Measurements from ENCODE around the gene TRPC1.
"Not testable (repeated sequence)": the region's sequence is repeated elsewhere in the genome, so short reads cannot be mapped to it uniquely, and the experiment has no call there.

TRPC1 gene

GRCh38 chr3:142723968-142724681, at the start of gene TRPC1:
TSS of gene TRPC1 (plus strand) at chr3:142724034. CDS start at chr3:142724560, 526 bp downstream.
- peak in 1 of 2 donors; percentile 45 for DNase-seq (ENCODE audit: low read depth in 2 of 2)

DNA sequence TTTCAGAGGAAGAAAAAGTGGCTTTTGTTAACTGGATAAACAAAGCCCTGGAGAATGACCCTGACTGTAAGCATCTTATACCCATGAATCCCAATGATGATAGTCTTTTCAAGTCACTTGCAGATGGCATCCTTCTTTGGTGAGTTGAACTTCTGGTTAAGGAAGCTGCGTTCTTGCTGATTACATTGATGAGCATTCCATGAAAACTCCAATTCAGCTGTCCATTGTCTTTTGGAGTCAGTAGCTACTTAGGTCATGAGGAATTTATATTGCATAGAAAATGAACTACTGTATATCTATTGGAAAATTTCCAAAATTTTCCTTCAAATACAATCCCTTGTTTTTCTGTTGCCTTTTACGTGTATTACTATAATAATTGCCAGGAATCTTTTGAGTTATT, 47.7 kb upstream of the TRPC1 start:
- DNase-seq (ENCODE audit: low read depth in 2 of 2) = no peak

- DNase-seq (ENCODE audit: low read depth in 2 of 2) = no peak
Observed at GRCh38 chr3:142680710-142681109, 43.1 kb upstream of the TRPC1 start.

DNA sequence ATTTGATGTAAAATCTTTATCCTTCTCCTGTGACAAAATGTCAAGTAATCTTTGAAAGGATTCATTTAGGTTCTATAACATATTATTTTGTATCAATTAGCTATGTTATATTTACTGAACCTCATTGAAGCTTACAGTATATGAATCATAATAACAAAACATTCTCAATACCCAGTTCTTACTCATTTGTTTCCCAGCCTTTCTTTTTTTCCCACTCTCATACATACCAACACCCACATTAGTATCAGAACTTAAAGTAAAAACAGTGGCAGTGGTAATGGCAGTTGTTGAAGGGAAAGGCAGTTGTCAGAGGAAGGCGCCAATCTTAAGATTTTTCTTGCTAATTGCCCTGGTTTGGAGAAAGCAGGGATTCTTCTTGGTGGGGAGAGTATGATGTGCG, 33.2 kb upstream of the TRPC1 start:
- no peak for DNase-seq (ENCODE audit: low read depth in 2 of 2)

DNA sequence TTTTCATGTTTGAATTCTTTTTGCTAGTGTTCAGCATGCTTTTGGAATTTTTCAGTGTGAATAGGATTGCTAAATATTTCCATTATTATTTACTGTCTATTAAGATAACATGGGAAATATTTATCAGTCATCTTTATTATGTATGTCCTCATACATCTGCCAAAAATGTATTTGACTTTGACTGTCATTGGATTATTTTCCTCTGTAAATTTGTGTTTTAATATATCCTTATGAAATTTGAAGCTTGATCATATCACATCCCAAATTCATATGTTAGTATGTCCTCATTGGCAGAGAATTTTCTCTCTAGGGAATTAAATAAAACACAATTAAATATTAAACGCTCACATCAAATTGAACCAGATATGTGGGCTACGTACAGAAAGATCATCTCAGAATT, 32.3 kb upstream of the TRPC1 start:
- no peak for DNase-seq (ENCODE audit: low read depth in 2 of 2)

DNA sequence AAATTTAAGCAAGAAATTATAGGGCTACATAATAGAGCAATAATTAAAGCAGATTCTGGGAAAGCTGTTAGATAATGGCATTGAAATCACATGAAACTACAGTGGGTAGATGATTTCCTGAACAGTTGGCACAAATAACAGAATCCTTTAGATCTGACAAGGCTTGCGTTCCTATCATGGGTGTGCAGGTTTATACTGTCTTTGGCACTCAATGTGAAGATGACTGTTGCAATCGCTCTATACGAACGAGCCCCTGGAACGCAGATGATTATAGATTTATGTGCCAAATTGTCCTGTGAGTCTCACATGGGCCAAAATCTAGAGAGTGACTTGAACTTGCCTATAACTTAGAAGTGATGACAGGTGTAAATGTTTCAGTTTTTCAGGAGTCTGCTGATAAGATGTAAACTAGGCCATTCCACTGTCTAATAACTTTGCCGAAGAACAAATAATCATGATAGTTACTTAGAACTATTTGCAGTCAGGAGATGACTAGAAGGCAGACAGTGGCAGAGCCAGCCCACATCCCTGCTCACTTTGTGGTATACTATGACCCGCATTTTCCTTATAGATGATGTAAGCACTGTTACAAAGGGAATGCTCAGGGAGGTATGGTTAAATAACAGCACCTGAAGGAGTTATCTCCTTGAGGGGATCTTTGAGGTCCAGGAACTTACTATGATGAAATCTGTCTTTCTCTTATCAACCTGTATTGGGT, 30.5 kb upstream of the TRPC1 start:
- no peak for DNase-seq (ENCODE audit: low read depth in 2 of 2)

GRCh38 chr3:142694225-142694624, 29.6 kb upstream of the TRPC1 start:
- DNase-seq (ENCODE audit: low read depth in 2 of 2) = no peak

- DNase-seq (ENCODE audit: low read depth in 2 of 2) = no peak
Observed at GRCh38 chr3:142705198-142705597, 18.6 kb upstream of the TRPC1 start.

DNA sequence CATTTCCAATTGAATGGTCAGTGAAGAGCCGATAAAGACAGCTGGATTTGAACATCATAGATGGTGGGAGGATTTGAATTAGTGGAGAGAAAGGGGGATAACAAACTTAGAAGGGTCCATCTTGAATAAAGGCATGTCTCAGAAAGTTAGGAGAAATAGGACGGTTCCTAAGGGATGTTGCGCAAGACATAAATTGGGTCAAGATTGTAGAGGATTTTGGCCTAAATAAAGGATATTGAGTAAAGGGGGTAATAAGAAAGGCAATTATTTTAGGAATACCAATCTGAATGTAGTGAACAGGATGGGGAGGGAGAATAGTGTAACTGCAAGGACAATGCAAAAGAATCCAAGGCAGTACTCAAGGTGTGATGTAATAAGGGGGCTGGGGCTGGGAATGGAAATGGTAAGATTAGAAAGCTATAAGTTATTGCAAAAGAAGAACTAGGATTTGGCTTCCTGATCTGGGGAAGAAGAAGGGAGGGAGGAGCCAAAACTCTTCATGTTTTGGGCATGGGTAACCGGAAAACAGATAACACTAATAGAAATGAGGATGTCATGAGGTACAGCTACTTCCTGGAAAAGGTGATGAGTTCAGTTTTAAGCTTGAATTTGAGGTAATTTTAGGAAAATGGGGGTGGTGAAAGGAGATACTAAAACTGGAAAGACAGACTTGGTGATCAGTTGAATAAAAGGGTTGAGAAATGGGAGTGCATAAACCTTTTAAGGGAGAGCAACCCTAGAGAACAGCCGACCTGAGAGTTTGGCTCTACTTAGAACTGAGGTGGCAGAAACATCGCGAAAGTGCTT, 17.3 kb upstream of the TRPC1 start:
- DNase-seq (ENCODE audit: low read depth in 2 of 2) = no peak

DNA sequence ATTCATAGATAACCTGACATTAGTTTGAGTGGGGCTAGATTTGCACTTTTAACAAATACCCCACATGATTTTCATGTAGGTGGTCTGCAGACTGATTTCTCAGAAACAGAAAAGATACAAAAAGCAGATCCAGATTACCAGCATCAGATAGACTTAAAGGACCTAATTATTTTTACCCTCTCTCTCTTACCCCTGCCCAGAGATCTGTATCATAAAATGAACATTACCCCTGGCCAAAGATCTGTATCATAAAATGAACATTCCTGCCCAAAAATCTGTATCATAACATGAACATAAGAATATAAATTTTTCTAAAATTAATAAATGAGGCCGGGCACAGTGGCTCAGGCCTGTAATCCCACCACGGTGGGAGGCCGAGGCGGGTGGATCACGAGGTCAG, 14.6 kb upstream of the TRPC1 start:
- no peak for DNase-seq (ENCODE audit: low read depth in 2 of 2)

DNA sequence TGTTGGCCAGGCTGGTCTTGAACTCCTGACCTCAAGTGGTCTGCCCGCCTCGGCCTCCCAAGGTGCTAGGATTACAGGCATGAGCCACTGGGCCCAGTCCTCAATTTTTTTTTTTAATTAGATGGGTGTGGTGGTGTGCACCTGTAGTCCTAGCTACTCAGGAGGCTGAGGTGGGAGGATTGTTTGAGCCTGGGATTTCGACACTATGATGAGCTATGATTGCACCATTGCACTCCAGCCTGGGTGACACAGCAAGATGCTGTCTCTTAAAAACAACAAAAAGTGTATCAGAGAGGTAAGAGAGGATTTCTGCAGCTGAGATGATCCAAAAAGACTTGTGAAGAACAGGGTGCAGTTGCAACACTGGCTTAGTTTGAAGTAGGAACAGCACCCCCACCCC, 9.0 kb upstream of the TRPC1 start:
- DNase-seq (ENCODE audit: low read depth in 2 of 2) = not testable (repeated sequence)

DNA sequence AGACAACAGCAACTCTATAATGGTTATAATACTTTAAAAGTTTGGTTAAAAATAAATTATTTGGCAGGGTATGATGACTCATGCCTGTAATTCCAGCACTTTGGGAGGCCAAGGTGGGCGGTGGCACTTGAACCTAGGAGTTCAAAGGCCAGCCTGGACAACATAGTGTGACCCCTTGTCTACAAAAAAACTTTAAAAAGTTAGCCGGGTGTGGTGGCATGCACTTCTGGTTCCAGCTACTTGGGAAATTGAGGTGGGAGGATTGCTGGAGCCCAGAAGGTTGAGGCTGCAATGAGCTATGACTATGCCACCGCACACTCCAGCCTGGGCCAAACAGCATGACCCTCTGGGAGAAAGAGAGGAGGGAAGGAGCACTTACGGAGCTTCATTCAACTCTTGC, 7.7 kb upstream of the TRPC1 start:
- DNase-seq (ENCODE audit: low read depth in 2 of 2) = no peak

- peak in 1 of 2 donors; percentile 32 for DNase-seq (ENCODE audit: low read depth in 2 of 2)
Observed at GRCh38 chr3:142723665-142723967, 218 bp upstream of the TRPC1 start.

DNA sequence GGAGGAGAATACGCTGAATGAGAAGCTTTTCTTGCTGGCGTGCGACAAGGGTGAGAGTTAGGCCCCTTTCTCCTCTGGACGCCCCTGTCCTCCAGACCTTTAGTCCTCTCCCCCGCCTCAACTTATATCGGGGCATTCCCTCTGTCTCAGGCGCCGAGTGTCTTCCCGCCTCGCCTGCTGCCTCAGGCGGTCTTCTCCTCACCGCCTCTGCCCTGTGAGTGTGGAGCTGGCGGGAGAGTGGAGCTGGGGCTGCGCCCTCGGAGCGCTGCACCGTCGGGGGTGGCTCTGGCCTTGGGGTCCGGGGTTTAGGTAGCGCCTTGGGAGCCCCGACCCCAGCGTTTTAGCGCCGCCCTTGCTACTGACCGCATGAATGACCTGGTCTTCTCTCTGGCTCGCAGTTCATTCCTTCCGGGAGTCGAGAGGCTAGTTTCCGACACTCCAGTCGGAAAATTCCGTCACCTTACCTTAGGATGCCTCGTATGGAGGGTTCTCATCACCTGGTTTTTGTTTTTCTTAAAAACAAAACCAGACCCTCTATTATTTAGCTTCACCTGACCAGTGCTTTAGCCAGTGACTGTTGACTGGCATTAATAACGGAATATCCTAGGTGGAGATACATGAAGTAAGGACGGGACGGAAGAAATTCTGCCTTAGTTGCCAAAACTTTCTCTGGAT, 985 bp downstream of the TRPC1 start:
- no peak for DNase-seq (ENCODE audit: low read depth in 2 of 2)

DNA sequence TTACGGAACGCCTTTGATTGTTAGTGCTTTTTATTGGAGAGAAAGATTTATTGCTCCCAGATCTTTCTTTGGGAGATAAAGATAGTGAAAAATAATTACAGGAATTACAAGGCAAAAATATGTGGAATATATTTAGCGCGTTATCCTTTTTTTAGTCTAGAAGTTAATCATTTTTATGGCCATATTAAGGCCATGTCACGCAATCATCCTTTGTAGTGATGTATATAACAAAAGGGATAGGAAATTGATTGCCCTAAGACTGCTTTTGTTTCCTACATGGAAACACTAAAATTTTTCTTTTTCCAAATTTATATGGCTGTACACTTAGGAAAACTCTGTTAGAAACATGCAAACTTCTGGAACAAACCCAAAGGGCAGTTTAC, 1.5 kb downstream of the TRPC1 start:
- DNase-seq (ENCODE audit: low read depth in 2 of 2) = no peak

- DNase-seq (ENCODE audit: low read depth in 2 of 2) = no peak
Observed at GRCh38 chr3:142726017-142726416, 2.2 kb downstream of the TRPC1 start.

DNA sequence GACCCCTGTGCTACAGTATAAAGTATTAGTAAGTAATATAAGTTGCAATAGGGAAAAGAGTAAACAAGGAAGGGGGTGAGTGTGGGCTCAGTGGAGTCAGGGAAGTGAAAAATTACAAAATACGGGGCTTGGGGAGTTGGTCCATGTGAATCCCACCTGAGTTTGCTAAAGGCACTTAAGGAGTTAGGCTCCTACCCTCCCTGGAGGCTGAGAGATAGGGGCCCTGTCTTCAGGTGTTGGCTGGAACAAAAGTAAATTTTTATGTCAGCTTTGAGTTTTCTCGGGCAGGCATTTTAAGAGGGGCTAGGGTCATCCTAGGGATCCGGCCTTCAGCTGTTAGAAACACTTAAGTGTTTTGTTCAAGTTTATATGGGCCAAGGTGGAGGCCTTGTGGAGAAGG, 8.2 kb downstream of the TRPC1 start:
- DNase-seq (ENCODE audit: low read depth in 2 of 2) = no peak

GRCh38 chr3:142734834-142735233, 11.0 kb downstream of the TRPC1 start:
- no peak for DNase-seq (ENCODE audit: low read depth in 2 of 2)

- no peak for DNase-seq (ENCODE audit: low read depth in 2 of 2)
Observed at GRCh38 chr3:142735462-142735861, 11.6 kb downstream of the TRPC1 start.

DNA sequence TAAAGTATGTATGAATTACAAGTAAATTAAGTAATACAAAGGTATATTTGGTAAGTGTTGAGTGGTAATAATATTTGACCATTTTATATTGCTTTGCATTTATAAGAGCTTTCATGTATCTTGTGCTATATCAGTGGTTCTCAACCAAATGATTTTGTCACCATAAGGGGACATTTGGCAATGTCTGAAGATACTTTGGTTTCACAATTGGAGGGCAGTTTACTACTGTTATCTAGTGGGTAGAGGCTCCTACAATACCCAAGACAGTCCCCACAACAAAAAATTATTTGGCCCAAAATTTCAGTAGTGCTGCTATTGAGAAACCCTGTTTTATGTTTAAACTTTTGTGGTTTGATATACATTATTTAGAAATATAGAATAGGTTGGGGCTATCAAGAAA, 14.6 kb downstream of the TRPC1 start:
- DNase-seq (ENCODE audit: low read depth in 2 of 2) = no peak

GRCh38 chr3:142746646-142747045, 22.8 kb downstream of the TRPC1 start:
- no peak for DNase-seq (ENCODE audit: low read depth in 2 of 2)

DNA sequence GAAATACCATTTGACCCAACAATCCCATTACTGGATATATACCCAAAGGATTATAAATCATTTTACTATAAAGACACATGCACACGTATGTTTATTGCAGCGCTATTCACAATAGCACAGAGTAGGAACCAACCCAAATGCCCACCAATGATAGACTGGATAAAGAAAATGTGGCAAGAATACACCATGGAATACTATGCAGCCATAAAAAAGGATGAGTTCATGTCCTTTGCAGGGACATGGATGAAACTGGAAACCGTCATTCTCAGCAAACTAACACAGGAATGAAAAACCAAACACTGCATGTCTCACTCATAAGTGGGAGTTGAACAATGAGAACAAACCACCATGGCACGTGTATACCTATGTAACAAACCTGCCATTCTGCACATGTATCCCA, 26.7 kb downstream of the TRPC1 start:
- not testable (repeated sequence) for DNase-seq (ENCODE audit: low read depth in 2 of 2)
